Suprapubic skin (tissue), 3 donors: Measurements from ENCODE around the gene PTPN14.

Experiments
- POLR2A ChIP-seq, 2 donors: fragments of 450-650 bp; IDR thresholded peaks; one replicate each; pipeline ENCODE4 v1.6.1; 2017; ENCODE audit warnings: antibody characterized with exemption in 2 of 2, mild to moderate bottlenecking in 2 of 2, moderate library complexity in 2 of 2
- TF ChIP-seq, protein P1 (sequence below), 2 donors: fragments of 200-600 bp in 1 of 2; fragments of 450-650 bp in 1 of 2; sonication (generic) in 1 of 2; IDR thresholded peaks; one replicate each; pipeline ENCODE4 v1.5.1; 2016 to 2019; ENCODE audit warnings: antibody characterized with exemption in 2 of 2, mild to moderate bottlenecking in 1 of 2, moderate library complexity in 1 of 2

- TF ChIP-seq, protein P1, sequence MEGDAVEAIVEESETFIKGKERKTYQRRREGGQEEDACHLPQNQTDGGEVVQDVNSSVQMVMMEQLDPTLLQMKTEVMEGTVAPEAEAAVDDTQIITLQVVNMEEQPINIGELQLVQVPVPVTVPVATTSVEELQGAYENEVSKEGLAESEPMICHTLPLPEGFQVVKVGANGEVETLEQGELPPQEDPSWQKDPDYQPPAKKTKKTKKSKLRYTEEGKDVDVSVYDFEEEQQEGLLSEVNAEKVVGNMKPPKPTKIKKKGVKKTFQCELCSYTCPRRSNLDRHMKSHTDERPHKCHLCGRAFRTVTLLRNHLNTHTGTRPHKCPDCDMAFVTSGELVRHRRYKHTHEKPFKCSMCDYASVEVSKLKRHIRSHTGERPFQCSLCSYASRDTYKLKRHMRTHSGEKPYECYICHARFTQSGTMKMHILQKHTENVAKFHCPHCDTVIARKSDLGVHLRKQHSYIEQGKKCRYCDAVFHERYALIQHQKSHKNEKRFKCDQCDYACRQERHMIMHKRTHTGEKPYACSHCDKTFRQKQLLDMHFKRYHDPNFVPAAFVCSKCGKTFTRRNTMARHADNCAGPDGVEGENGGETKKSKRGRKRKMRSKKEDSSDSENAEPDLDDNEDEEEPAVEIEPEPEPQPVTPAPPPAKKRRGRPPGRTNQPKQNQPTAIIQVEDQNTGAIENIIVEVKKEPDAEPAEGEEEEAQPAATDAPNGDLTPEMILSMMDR (IDR thresholded peaks at IDR 0.05): no peak
- no peak for TF ChIP-seq POLR2A (IDR thresholded peaks at IDR 0.05)
These were observed 113.3 kb downstream of the PTPN14 start for GRCh38 chr1:214438075-214438474.
